SJCRH30 (cell line): Measurements from ENCODE around the gene ADAP1. TPM values are rescaled to one million over a fixed set of nuclear protein-coding genes. Genes with fewer than 3 reads are reported as not detected.
"Not testable (repeated sequence)": the region's sequence is repeated elsewhere in the genome, so short reads cannot be mapped to it uniquely, and the experiment has no call there.

Experiments
- DNase-seq, 2 experiments: peaks; one replicate each; pipeline ENCODE4 v3.0.0-alpha.2; 2015 to 2020
- H3K27ac ChIP-seq: fragments of 250-450 bp; sonication (Bioruptor Pico); 2 replicates; pipeline ENCODE4 v1.5.1; 2020; ENCODE audit warnings: mild to moderate bottlenecking, moderate library complexity
- H3K27me3 ChIP-seq: fragments of 250-450 bp; sonication (Bioruptor Pico); 2 replicates; pipeline ENCODE4 v1.5.1; 2020; ENCODE audit warnings: mild to moderate bottlenecking, moderate library complexity
- H3K36me3 ChIP-seq: fragments of 250-450 bp; sonication (Bioruptor Pico); 2 replicates; pipeline ENCODE4 v1.5.1; 2020; ENCODE audit warnings: mild to moderate bottlenecking, moderate library complexity
- H3K4me1 ChIP-seq: fragments of 250-450 bp; sonication (Bioruptor Pico); 2 replicates; pipeline ENCODE4 v1.5.1; 2020; ENCODE audit warnings: mild to moderate bottlenecking, moderate library complexity
- H3K4me3 ChIP-seq: fragments of 250-450 bp; sonication (Bioruptor Pico); 2 replicates; pipeline ENCODE4 v1.5.1; 2020; ENCODE audit warnings: mild to moderate bottlenecking, moderate library complexity
- H3K9me3 ChIP-seq: fragments of 250-450 bp; sonication (Bioruptor Pico); replicated peaks from 2 replicates; pipeline ENCODE4 v1.5.1; 2020; ENCODE audit warnings: mild to moderate bottlenecking, moderate library complexity
- total RNA-seq: library from RNA; depleted of rRNA; stranded (reverse); fragments of >200 nt; shearing (Covaris generic); gene quantifications from 2 replicates; pipeline ENCODE4 v1.2.3, GENCODE V29; 2014

ADAP1 gene
- total RNA-seq, 1 experiment from 2014 or later: 0.04 TPM

DNA sequence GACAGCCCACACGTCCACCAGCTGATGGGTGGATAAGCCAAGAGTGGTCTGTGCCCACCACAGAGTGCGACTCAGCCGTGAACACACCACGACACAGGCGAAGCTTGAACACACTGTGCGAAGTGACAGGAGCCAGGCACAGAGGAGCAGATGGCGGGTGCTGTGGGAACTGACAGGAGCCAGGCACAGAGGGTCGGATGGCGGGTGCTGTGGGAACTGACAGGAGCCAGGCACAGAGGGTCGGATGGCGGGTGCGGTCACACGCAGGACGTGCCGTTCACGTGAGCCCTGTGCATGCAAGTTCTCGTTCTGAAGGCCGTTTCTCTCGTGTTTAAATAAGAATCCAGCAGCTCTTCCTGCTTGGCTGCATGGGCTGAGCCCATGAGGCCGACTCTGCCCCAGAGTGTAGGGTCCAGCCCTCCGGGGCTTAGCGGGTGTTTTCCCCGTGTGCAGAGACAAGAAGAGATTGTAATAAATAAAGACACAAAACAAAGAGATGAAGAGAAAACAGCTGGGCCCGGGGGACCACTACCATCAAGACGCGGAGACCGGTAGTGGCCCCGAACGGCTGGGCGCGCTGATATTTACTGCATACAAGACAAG, 5.9 kb upstream of the ADAP1 start:
- H3K4me1 ChIP-seq: no peaks in the 10 kb centered on the region
- no peak overlapping the region for H3K27ac ChIP-seq
- no peaks in the 10 kb centered on the region for H3K9me3 ChIP-seq
- H3K4me3 ChIP-seq: no peak overlapping the region
- H3K36me3 ChIP-seq: no peaks in the 10 kb centered on the region
- no peaks in the 10 kb centered on the region for H3K27me3 ChIP-seq
- DNase-seq: no peak

DNA sequence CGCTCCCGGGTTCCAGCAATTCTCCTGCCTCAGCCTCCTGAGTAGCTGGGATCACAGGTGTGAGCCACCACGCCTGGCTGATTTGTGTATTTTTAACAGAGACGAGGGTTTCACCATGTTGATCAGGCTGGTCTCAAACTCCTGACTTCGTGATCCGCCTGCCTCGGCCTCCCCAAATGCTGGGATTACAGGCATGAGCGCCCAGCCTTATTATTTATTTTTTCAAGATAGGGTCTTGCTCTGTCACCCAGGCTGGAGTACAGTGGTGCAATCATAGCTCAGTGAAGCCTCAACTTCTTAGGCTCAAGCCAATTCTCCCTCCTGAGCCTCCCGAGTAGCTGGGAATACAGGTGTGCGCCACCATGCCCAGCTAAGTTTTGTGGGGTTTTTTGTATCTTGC, 5.3 kb upstream of the ADAP1 start:
- not testable (repeated sequence) for H3K4me3 ChIP-seq, H3K9me3 ChIP-seq, H3K36me3 ChIP-seq, H3K27ac ChIP-seq, DNase-seq, H3K4me1 ChIP-seq, H3K27me3 ChIP-seq

DNA sequence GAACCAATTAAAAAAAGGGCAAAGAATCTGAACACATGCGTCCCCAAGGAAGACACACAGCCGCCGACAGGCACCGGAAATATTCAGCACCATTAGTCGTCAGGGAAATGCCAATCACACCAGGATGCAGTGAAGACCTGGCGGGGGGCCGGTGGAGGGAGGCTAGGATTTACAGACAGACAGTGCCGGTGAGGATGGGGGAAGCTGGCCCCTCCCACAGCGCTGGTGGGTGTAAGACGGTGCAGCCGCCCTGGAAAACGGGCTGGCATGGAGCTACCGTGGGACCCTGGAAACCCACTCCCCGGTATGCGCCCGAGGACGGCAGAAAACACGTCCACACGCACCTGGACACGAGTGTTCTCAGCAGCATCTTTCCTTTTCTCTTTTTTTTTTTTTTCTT, 4.8 kb upstream of the ADAP1 start:
- Histone ChIP-seq H3K4me1 (no peaks in the 10 kb centered on the region), H3K36me3 (no peaks in the 10 kb centered on the region), H3K27ac (no peak overlapping the region), H3K4me3 (no peak overlapping the region), H3K9me3 (no peaks in the 10 kb centered on the region), H3K27me3 (no peaks in the 10 kb centered on the region)
- no peak for DNase-seq

DNA sequence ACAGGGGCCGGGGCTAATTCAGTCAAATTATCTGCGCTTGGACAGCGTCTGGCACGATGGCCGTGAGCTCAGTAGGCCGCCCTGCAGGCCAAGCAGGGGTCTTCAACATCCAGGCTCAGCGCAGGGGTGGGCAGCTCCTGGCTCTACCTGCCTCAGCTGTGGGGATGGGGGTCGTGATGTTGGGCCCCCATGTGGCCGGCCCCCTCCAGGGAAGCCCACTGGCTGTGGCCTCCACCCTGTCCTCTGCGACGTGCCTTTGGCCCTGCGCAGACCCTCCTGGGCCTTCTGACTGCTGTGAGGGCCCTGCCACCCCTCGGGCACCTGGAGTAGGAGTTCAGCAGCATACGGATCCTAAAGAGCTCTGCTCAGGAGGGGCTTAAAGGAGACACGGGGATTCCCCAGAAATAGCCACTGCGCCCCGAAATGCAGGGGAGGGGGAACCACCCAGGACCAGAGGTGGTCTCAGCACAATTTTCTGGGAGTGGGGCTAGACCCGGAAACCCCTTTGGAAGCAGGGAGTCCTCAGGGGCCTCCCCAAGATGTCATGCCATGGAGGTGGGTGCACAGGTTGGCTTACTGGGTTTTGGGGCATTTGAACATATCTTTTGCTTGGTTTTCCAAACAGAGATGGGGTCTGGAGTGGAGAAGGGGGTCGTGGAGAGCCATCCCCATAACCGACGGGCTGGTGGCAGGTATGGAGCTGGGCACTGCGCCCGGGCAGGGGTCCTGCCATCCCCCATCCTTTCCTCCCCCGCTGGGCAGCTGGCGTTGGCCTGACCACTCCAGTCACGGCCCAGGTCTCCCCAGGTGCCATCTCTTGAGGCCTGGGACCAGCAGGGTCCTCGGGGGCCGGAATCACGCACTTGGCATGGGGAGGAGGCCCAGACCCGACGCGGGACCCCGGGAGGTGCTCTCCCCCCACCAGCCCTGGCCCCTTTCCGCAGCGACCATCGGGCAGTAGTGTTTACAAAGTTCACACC, 4.0 kb upstream of the ADAP1 start:
- H3K36me3 ChIP-seq: no peaks in the 10 kb centered on the region
- H3K9me3 ChIP-seq: no peaks in the 10 kb centered on the region
- H3K4me3 ChIP-seq: no peak overlapping the region
- H3K27ac ChIP-seq: no peak overlapping the region
- no peaks in the 10 kb centered on the region for H3K4me1 ChIP-seq
- no peak for DNase-seq
- H3K27me3 ChIP-seq: no peaks in the 10 kb centered on the region

DNA sequence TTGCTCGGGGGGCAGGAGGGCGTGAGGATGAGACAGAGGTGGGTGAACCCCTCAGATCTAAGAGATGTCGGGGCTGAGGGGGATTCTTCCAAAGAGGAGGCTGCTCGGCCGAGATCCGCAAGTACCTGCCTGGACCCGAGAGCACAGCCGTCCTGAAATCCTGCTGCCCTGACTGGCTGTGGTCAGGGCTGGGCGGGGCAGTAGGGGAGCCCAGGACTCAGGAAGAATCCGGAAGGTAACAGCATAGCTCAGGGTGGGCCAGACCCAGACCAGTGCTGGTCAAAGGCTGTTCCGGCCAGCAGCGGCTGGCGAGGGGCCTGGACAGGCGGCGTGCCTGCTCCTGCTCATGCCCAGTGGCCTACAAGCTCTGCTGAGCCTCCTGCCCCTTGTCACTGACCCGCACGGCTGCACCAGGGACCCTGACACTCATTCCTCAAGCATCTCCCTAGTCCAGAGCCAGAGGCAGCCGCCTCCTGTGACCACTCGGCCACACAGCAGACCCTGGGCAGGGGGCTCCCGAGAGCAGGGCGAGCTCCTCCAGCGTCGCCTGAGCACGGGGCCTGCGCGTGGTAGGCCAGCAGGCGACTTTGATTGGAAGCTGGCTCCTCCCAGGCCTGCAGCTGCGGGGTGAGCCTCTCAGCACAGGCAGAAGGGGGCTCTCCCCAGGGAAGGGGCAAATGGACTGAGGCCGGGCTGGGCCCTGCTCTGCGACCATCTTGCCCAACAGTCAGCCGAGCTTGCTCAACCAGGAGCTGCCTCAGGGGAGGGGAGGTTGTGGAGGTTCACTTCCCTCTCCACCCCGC, 3.1 kb upstream of the ADAP1 start:
- H3K27ac ChIP-seq: no peak overlapping the region
- H3K36me3 ChIP-seq: no peaks in the 10 kb centered on the region
- H3K9me3 ChIP-seq: no peaks in the 10 kb centered on the region
- DNase-seq: no peak
- H3K4me1 ChIP-seq: no peaks in the 10 kb centered on the region
- no peaks in the 10 kb centered on the region for H3K27me3 ChIP-seq
- H3K4me3 ChIP-seq: no peak overlapping the region

DNA sequence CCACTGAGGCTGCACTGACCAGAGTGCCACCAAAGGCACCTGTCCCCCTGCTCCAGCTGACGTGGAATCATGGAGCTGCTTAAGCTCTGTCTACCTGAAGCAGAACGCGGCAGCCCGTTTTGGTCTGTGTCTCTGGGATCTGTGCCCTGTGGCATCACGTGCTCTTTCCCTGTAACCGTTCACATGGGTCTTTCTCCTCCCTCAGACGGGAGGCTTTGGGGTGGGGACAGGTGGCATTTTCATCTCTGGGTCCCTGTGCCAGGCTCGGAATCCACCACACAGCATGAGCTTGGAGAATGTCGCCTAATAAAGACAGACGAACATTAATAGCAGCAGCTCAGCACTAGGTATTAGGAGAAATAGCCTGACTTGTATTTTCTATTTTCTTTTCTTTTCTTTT, 1.6 kb upstream of the ADAP1 start:
- DNase-seq: no peak
- Histone ChIP-seq H3K27ac (no peak overlapping the region), H3K4me3 (no peak overlapping the region), H3K36me3 (no peaks in the 10 kb centered on the region), H3K9me3 (no peaks in the 10 kb centered on the region), H3K4me1 (no peaks in the 10 kb centered on the region), H3K27me3 (no peaks in the 10 kb centered on the region)

DNA sequence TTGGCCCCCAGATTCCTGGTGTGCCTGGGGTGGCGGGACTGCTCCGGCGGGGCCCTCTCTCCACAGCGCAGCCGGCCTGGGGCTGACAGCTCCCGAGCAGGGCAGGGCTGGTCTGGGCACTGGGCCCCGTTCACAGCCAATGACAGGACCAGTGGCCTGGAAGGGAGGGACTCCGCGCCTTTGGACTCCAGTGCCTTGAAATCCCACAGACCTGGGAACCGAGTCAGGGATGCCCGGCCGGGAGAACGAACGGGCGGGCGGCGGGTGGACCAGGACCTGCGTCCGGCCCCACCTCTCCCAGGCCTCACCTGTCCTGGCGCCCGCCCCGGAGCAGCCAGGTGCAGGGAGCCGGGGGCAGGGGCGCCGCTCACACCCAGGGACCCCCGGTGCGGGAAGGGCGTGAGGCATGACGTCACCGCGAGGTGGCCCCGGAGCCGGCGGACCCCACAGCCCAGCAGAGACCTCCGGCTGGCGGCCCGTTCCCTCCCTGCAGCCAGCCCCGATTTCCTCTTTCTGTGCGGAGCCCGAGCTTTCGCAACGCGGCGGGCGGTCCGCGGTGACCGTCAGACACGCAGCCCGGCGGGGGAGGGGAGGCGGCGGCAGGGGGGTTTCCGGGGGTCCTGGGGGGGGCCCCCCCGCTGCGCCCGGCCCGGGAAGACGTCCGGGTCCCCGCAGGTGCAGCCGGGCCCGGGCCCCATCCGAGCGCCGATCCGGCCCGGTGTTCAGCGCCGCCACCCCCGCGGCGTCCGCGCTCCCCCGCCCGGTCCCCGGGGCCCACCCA, 743 bp downstream of the ADAP1 start:
- DNase-seq: no peak
- Histone ChIP-seq H3K27me3 (no peaks in the 10 kb centered on the region), H3K36me3 (no peaks in the 10 kb centered on the region), H3K27ac (no peak overlapping the region), H3K4me3 (no peak overlapping the region), H3K9me3 (no peaks in the 10 kb centered on the region), H3K4me1 (no peaks in the 10 kb centered on the region)

DNA sequence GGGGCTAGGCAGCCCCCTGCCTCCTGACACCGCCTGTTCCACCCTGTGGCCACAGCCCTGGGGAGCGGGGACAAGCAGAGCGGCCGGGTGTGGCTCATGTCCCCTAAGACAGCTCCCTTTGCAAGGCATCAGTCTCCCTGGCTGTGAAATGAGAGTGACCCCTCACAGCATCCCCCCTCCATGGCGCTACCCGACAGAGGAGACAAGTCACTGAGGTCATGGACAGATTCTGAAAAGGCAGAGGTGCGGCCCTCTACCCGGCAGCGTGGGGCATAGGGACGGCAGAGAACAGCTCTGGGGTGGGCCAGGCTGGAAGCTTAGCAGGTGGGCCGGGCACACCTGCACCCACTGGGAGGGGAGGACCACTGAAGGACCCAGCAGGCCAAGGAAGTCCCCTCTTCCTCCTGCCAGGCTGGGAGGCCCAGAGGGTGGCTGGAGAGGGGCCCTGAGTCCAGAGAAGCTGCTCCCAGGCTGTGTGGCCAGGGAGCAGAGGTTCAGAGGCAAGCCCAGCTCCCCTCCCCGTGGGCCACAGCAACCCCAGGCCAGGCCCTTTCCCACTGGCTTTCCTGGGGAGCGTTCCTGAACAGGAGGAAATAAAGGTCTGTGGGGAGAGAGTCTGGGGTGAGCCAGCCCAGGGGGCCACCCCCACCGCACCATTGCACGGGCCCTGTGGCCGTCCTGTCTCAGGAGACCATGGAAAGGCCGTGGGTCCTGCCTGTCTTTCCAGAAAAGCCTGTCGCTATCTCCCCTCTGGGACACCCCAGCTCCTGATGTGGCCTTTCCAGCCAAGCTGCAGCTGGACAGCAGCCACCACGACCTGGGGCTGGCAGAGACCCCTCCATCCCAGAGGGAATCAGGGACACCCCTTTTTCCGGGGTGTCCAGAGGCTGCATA, 1.7 kb downstream of the ADAP1 start:
- DNase-seq: no peak
- no peak overlapping the region for H3K4me3 ChIP-seq
- no peaks in the 10 kb centered on the region for H3K27me3 ChIP-seq

DNA sequence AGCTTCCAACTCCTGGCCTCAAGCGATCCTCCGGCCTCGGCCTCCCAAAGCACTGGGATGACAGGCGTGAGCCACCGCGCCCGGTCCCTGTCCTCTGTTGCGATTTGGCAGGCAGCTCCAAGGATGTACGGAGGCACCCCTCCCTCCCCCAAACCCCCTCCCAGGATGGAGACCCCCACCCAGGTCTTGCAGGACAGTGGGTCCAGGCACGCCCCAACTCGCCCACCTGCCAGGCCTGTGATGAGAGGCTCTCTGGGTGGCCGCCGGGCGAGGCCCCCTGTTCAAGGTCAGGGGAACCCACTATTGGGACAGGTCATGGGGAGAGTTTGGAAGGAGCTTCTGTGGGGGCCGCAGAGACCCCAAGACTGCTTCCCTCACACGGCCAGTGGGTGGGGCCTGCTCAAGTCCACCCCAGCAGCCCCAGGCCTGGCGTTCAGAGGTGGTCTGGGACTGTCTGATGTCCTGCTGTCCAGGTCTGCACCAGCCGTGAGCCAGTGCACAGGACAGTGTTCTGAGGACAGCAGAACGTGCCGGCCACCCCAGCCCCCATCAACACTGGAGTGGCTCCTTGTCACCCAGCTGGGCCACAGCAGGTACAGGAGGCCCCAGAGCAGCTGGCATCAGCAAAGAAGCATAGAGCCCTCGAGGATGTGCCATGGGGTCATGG, 2.5 kb downstream of the ADAP1 start:
- no peaks in the 10 kb centered on the region for H3K4me1 ChIP-seq
- H3K36me3 ChIP-seq: no peaks in the 10 kb centered on the region
- no peaks in the 10 kb centered on the region for H3K9me3 ChIP-seq
- H3K27me3 ChIP-seq: no peaks in the 10 kb centered on the region
- no peak overlapping the region for H3K27ac ChIP-seq
- H3K4me3 ChIP-seq: no peak overlapping the region
- no peak for DNase-seq

More for the DNA sequence above, 1.7 kb downstream of the ADAP1 start:
- Histone ChIP-seq H3K4me1 (no peaks in the 10 kb centered on the region), H3K27ac (no peak overlapping the region), H3K9me3 (no peaks in the 10 kb centered on the region), H3K36me3 (no peaks in the 10 kb centered on the region)

DNA sequence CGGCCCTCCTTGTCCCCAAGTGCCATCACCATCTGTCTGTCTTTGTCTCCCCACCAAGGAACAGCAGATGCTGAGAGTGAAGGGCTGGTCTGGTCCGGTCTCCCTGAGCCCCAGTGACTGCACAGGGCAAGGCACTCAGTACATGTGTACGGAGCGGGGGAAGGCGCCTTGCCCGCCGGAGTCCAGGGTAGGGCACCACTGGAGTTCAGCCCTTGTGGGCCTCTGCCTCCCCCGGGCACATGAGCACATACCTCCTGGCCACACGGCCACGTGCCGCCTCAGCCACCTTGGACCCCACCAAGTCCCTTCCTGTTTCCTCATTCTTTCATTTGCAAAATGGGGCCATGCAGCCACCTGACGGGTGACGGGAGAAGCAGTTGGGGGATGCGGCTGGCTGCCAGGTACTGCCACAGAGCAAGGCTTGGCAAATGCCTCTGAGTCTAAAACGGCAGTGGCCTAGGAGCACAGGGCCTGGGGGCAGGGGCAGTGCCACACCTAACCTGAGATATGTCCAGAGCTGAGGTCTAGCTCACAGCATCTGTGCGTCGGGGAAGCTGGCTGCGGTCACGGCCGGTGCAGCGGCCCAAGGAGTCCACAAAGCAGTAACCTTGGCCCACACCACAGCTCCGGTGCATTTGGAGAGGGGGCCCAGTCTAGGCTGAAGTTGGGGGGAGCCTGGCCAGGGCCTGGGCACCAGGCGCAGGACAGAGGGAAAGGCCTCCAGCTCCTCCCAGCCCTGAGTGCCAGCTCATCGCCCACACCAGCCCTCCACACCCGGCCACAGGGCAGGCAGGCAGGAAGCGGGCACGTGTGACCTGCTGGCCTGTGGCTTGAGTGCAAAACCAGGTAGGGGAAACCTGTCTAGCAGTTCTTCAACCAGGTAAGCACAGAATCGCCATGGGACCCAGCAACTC, 5.2 kb downstream of the ADAP1 start:
- Histone ChIP-seq H3K27ac (no peak overlapping the region), H3K4me3 (no peak overlapping the region), H3K4me1 (no peaks in the 10 kb centered on the region), H3K9me3 (no peaks in the 10 kb centered on the region), H3K27me3 (no peaks in the 10 kb centered on the region), H3K36me3 (no peaks in the 10 kb centered on the region)
- no peak for DNase-seq

DNA sequence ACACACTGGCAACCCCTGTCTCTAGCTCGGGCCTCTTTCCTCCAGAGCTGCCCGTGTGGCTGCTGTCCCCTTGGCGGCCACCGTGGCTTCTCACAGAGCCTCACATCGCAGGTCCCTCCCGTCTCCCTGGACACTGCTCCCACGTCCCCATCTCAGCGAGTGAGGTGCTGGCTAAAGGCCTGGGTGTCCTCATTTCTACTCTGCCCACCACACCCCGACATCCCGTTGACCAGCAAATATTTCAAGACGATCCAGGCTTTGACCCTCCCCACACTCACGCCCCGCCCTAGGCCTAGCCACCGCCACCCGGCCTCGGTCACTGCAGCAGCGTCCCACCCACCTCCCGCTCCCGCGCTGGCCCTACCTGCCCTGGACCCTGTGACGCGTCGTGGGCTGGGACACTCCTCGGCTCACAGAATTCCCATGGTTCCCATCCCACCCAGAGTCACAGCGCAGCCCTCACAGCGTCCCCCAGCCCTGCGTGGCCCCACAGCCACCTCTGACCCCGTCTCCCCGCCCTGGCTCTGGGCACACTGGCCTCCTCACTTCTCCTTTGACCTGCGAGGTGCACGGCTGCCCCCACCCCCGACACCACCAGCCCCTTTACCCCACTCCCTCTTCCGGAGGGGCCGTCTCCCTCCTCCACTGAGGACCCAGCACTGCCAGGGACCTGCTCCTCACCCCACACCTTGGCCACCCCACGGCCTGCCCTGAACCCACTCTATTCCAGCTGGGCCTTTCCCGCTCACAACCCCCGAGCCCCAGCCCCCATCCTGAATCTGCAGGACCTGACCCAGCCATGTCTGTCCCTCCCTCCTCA, 6.9 kb downstream of the ADAP1 start:
- no peaks in the 10 kb centered on the region for H3K36me3 ChIP-seq

More for the DNA sequence above, 6.9 kb downstream of the ADAP1 start:
- H3K4me3 ChIP-seq: no peak overlapping the region
- H3K4me1 ChIP-seq: no peaks in the 10 kb centered on the region
- H3K9me3 ChIP-seq: no peaks in the 10 kb centered on the region
- H3K27me3 ChIP-seq: no peaks in the 10 kb centered on the region
- DNase-seq: no peak
- H3K27ac ChIP-seq: no peak overlapping the region
